ENCODE measurements around the gene CEP63.

Gene CEP63

GRCh38 chr3:134610432-134611385 lies 124.9 kb downstream of the CEP63 start:
- DNase-seq: no peak

GRCh38 chr3:134611516-134611915 lies 125.7 kb downstream of the CEP63 start:
- DNase-seq: no peak

DNA sequence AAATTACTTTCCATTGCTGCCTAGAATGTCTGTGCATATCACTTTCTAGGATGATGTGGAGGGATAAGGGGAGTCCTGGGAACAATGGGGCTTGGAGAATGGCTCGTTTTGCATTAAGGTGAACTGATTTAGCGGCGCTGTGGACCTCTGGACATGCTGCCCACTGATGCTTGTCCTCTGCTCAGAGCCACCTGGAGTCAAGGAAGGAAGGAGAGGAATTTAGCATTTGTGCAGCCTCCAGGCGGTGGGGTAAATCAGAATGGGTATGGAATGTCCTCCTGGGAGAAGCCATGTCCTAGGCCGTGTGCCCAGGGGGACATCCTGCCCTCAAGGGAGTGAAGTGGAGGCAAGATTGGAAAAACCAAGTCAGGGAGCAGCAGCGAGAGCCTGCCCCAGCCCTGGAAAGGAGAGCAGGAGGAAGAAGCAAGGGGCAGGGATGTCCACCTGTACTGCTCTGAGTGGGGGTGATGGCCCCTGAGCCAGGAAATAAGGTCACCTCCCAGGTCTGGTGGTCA lies 127.2 kb downstream of the CEP63 start:
- no peak for DNase-seq

DNA sequence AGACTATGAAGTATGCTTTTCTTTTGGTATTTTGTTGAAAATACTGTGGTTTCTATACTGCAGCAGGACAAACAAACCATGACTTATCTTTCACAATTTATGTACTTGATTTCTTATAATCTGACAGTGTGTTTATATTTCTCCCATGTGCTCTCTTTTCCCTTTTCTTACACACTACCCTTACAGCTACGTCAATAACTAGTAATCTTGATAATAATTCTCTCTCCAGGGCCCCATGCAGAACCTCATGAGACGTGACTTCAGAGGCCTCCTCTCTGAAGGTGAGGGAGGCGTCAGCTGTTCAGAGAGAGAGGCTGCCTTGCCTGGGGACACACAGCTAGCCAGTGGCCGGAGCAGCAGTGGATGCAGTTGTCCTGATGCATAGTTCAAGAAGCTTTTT lies 129.1 kb downstream of the CEP63 start:
- DNase-seq: no peak

GRCh38 chr3:134615743-134616142 lies 129.9 kb downstream of the CEP63 start:
- no peak for DNase-seq

DNA sequence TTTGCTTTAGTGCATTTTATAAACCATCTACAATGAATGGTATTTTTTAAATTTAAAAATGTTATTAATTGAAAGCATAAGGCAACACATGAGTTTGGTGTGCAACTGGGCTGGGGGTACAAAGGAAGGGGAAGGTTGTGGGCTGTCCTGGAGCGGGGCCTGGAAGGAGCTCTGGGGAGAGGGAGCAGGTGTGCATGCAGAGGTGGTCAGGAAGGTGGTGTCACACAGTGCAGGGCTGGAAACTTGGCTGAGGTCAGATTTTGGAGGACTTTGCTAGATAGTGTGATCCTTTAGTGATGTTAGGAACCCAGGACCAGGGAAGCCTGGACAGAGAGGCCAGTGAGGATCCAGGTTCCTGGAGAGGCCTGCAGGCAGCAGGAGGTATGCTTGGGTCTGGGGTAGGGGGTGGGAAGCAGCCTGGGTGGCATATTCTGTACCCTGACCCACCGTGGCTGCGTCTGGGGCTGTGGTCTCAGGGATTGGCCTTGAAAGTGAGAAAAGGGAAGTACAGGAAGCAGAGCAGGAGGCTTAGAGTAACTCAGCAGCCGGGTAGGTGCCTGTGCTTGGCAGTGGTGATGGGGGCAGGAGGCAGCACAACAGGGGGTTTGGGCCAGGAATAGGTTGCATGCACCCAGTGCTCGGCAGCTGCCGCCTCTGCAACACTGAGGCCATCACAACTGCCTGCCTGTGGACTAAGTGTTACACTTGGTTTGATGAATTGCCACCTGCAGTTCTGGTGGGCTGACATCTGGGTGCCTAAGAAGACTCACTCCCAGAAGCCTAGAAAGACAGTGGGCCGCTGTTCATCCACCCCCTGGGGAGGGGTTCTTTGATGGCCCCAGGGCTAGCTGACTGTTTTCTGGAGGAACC lies 132.0 kb downstream of the CEP63 start:
- no peak for DNase-seq

- no peak for DNase-seq
These were observed 132.8 kb downstream of the CEP63 start for GRCh38 chr3:134618478-134619300.

GRCh38 chr3:134619301-134619615 lies 133.4 kb downstream of the CEP63 start:
- DNase-seq: no peak

- DNase-seq: no peak
These were observed 134.1 kb downstream of the CEP63 start for GRCh38 chr3:134619884-134620445.

DNA sequence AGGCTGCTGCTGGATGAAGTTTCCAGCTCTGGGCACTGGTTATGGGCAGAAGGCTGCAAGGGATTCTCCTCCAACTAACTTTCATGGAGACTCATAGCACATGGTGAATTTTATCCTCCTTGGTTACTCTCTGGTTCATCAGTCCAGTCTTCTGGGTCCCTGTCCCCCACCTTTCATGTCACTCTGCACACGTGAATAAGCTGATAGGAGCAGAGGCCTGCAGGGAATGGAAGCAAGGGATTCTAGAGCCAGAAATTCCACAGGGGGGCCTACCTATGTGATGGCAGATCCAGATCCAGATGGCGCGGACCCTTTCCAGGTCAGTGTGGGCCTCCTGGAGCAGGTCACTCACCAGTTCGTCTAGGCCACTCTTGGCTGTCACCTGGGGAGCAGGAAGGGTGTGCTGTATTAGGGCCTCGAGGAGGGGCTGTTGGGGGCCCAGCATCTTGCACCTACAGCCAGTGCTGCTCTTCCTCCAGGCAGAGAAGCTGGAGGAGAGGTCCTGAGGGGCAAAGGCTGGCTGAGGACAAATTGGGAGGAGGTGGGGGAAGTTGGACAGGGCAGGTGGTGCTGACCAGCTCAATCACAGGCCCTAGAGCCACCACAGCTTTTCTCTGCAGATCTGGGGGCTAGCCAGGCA lies 134.7 kb downstream of the CEP63 start:
- no peak for DNase-seq

GRCh38 chr3:134621854-134622253 lies 136.0 kb downstream of the CEP63 start:
- no peak for DNase-seq

DNA sequence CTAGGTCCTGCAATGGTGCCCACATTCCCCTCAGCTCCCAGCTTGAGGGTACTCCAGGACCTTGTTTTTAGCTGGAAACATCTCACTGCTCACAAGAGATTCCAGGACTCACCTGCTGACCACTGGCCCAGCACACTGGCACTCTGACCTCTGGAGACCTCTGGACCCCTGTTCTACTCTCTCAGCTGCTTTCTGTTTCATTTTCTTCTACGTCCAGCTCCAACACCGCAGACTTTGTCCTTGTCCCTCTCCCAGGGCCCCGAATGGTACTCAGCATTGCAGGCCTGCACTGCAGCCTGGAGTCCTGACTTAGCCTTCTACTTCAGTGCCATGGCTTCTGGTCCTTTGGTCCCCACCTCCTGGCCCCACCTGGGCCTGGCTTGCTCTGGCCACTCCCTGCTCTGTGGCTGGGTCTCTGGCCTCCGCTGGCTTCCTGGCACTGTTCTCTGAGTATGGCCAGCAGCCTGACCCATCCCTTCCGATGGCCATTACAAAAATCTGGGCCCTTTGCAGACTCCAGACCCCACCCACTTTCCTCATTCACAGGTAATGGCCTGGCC lies 137.0 kb downstream of the CEP63 start:
- no peak for DNase-seq

DNA sequence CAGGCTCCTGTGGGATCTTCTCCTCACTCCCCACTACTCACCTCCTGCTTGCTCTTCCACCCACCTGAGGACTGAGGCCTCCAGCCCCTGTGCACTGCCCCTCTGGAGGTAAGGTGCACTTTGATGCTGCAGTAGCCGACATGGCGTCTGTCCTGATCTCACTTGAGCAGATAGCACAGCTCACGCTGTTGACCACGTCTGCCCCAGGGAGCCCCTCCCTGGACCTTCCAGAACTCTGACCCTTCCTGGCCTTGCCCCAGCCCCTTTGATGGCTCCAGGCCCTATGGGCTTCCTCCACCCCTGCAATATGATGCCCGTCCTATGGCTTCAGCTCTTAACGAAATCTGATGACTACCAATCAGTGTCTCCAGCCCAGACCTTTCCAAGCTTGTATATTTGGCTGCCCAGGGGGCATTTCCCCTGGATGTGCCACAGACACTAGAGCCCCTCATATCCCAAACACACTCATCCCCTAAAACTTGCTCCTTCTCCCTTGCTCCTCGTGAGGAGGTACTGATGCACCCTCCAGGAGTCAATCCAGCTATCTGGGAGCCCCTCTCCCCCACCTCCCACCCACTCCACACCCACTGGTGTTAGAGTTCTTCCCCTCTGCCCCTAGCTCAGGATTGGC lies 137.9 kb downstream of the CEP63 start:
- no peak for DNase-seq
